GM19351 (cell line): ENCODE data around the gene GRIK3.

Experiments used
- ATAC-seq: cut with Tn5 transposase; IDR thresholded peaks from one replicate; pipeline ENCODE4 v1.9.1; 2021; ENCODE audit warnings: mild to moderate bottlenecking, moderate library complexity; ENCODE audit not compliant: unreplicated experiment

Gene GRIK3

GRCh38 chr1:37017720-37018119 is 16.6 kb downstream of the GRIK3 start:
- no peak for ATAC-seq

- no peak for ATAC-seq
Measured at GRCh38 chr1:37016121-37016520, 18.2 kb downstream of the GRIK3 start.

GRCh38 chr1:37015713-37016112 is 18.6 kb downstream of the GRIK3 start:
- ATAC-seq, result no peak

GRCh38 chr1:37012226-37012625 is 22.1 kb downstream of the GRIK3 start:
- ATAC-seq, result no peak

GRCh38 chr1:37010011-37010410 is 24.3 kb downstream of the GRIK3 start:
- ATAC-seq, result no peak

- no peak for ATAC-seq
Measured at GRCh38 chr1:37009521-37009920, 24.8 kb downstream of the GRIK3 start.

GRCh38 chr1:37006132-37006868 is 28.0 kb downstream of the GRIK3 start:
- ATAC-seq, result no peak

GRCh38 chr1:37002898-37003297 is 31.4 kb downstream of the GRIK3 start:
- no peak for ATAC-seq

- no peak for ATAC-seq
Measured at GRCh38 chr1:37001703-37002102, 32.6 kb downstream of the GRIK3 start.

- no peak for ATAC-seq
Measured at GRCh38 chr1:36996106-36996505, 38.2 kb downstream of the GRIK3 start.

GRCh38 chr1:36994868-36995267 is 39.4 kb downstream of the GRIK3 start:
- no peak for ATAC-seq

- ATAC-seq, result no peak
Measured at GRCh38 chr1:36994294-36994693, 40.0 kb downstream of the GRIK3 start.

- ATAC-seq, result no peak
Measured at GRCh38 chr1:36992139-36992943, 42.0 kb downstream of the GRIK3 start.

- no peak for ATAC-seq
Measured at GRCh38 chr1:36991551-36991950, 42.8 kb downstream of the GRIK3 start.

GRCh38 chr1:36990928-36991327 is 43.4 kb downstream of the GRIK3 start:
- ATAC-seq, result no peak

GRCh38 chr1:36989241-36989640 is 45.1 kb downstream of the GRIK3 start:
- no peak for ATAC-seq

GRCh38 chr1:36988741-36989193 is 45.5 kb downstream of the GRIK3 start:
- no peak for ATAC-seq

- no peak for ATAC-seq
Measured at GRCh38 chr1:36988321-36988720, 46.0 kb downstream of the GRIK3 start.

GRCh38 chr1:36987276-36987675 is 47.0 kb downstream of the GRIK3 start:
- ATAC-seq, result no peak

- ATAC-seq, result no peak
Measured at GRCh38 chr1:36986241-36986985, 47.9 kb downstream of the GRIK3 start.

GRCh38 chr1:36984675-36985074 is 49.6 kb downstream of the GRIK3 start:
- ATAC-seq, result no peak
